ENCODE data around the gene TMCO5A. TPM values are rescaled to one million over a fixed set of nuclear protein-coding genes. Genes with fewer than 3 reads are reported as not detected.

The TMCO5A gene
- total and polyA plus RNA-seq, 2 donors (not counting 3 experiments of a cell fraction or from before 2014, with no cell fraction given), result not detected

DNA sequence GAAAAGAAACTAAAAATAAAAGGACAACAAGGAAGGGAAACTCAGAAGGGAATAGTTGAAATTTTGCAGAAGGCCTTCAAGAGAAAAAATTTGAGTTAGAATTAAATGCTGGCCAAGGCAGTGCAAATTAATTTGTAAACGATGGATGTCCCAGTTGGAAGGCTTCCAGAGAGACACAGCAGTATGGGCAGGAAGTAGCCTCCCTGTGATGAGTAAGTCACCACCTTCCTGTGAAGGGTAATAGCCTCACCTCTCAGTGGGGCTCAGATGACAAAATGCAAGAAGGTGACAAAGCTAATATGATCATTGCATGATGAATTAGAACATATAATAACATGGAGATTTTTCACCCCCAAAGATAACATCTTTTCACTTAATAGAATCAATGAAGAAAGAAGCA is 27.3 kb upstream of the TMCO5A start:
- no peak for DNase-seq (ENCODE audit: low read depth, low spot score)
- no peak for FAIRE-seq
- Histone ChIP-seq H2AFZ (ENCODE audit: low read depth, low read length) (no peak overlapping the region), H3K4me2 (ENCODE audit: insufficient read depth, low read length) (no peak overlapping the region), H4K20me1 (replicated peaks; ENCODE audit: control insufficient read depth, extremely low read depth, insufficient read depth, low read length) (no peaks in the 10 kb centered on the region), H3K4me3 (replicated peaks in 1 of 3; ENCODE audit: insufficient read depth in 1 of 3, low read depth in 1 of 3, low read length in 3 of 3) (no peak overlapping the region), H3K27me3 (ENCODE audit: control insufficient read depth in 2 of 2, insufficient read depth in 2 of 2, low read length in 2 of 2) (peaks cover 6 to 21% of the 10 kb centered on the region in 2 experiments), H3K4me1 (ENCODE audit: control insufficient read depth, extremely low read depth, insufficient read depth, low read length) (peaks cover 14% of the 10 kb centered on the region), H3K36me3 (ENCODE audit: control insufficient read depth in 2 of 2, extremely low read depth in 1 of 2, insufficient read depth in 2 of 2, low read length in 2 of 2) (no peaks in the 10 kb centered on the region), H3K9me3 (replicated peaks; ENCODE audit: control insufficient read depth, insufficient read depth, low read length) (no peaks in the 10 kb centered on the region), H3K79me2 (ENCODE audit: control insufficient read depth, insufficient read depth, low read length) (no peaks in the 10 kb centered on the region), H3K27ac (ENCODE audit: insufficient read depth, low read depth, low read length) (no peak overlapping the region), H3K9ac (replicated peaks; ENCODE audit: extremely low read depth, insufficient read depth, low read length) (no peak overlapping the region), H3K9me1 (replicated peaks; ENCODE audit: control insufficient read depth, extremely low read depth, insufficient read depth, low read length) (no peaks in the 10 kb centered on the region)
- TF ChIP-seq, protein P1, sequence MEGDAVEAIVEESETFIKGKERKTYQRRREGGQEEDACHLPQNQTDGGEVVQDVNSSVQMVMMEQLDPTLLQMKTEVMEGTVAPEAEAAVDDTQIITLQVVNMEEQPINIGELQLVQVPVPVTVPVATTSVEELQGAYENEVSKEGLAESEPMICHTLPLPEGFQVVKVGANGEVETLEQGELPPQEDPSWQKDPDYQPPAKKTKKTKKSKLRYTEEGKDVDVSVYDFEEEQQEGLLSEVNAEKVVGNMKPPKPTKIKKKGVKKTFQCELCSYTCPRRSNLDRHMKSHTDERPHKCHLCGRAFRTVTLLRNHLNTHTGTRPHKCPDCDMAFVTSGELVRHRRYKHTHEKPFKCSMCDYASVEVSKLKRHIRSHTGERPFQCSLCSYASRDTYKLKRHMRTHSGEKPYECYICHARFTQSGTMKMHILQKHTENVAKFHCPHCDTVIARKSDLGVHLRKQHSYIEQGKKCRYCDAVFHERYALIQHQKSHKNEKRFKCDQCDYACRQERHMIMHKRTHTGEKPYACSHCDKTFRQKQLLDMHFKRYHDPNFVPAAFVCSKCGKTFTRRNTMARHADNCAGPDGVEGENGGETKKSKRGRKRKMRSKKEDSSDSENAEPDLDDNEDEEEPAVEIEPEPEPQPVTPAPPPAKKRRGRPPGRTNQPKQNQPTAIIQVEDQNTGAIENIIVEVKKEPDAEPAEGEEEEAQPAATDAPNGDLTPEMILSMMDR (IDR thresholded peaks at IDR 0.05; ENCODE audit: extremely low read depth in 1 of 2, insufficient read depth in 1 of 2, low read depth in 1 of 2, low read length in 2 of 2), result no peak
- TF ChIP-seq GATA2 (IDR thresholded peaks at IDR 0.05; ENCODE audit: insufficient read depth, insufficient read length, low read depth, low read length), result peak; percentile 43
- no peak for TF ChIP-seq POLR2AphosphoS5 (IDR thresholded peaks at IDR 0.05; ENCODE audit: insufficient read depth, low read depth, low read length)
- peak; percentile 63 for TF ChIP-seq FOS (IDR thresholded peaks at IDR 0.05; ENCODE audit: borderline replicate concordance, insufficient read depth, low read length)
- TF ChIP-seq POLR2A (IDR thresholded peaks at IDR 0.05; ENCODE audit: low read depth, low read length), result no peak
- TF ChIP-seq EZH2 (IDR thresholded peaks at IDR 0.05; ENCODE audit: borderline replicate concordance, low read depth, low read length, severe bottlenecking), result no peak
- TF ChIP-seq MAX (IDR thresholded peaks at IDR 0.05; ENCODE audit: insufficient read depth, insufficient read length), result no peak
- no peak for TF ChIP-seq MYC (IDR thresholded peaks at IDR 0.05; ENCODE audit: low read depth, low read length)
- no peak for TF ChIP-seq JUN (IDR thresholded peaks at IDR 0.05; ENCODE audit: borderline replicate concordance, insufficient read depth, insufficient read length, low read depth)
- BruUV-seq (replicated peaks), result no TSS peak
- intact Hi-C loops (cut with micrococcal nuclease), result loop anchor here (10.0 kb wide), 1 partner anchor 1418 kb away; no protein-coding TSS in a partner anchor
- ChIA-PET CTCF (interaction anchor here (1.5 kb wide), 1 partner anchor 15 kb away, joined by 4 read pairs; no protein-coding TSS in a partner anchor), POLR2A (no interaction called here)
- dilution Hi-C loops (cut with MboI; ENCODE audit: extremely low pct_ligation_motif_present, low sequenced_read_pairs), result no loop called here

Measured in endothelial cell of umbilical vein (primary cell).